K562 (cell line): ENCODE results near the gene PNPLA2. TPM values are rescaled to one million over a fixed set of nuclear protein-coding genes. Genes with fewer than 3 reads are reported as not detected.

Source experiments
- HBP1 ChIP-seq: fragments of 450-650 bp; formaldehyde crosslinking; IDR thresholded peaks from 2 replicates; pipeline ENCODE4 v1.4.0; 2022; ENCODE audit warnings: missing genetic modification characterization
- KDM5B ChIP-seq: fragments of 200-600 bp; sonication (generic); IDR thresholded peaks from 2 replicates; pipeline ENCODE4 v1.6.1; 2012; ENCODE audit warnings: low read depth, mild to moderate bottlenecking, moderate library complexity, low read length, control low read depth, inconsistent platforms; ENCODE audit not compliant: insufficient replicate concordance
- NKRF ChIP-seq: fragments of 450-650 bp; IDR thresholded peaks from 2 replicates; pipeline ENCODE4 v1.6.1; 2016; ENCODE audit warnings: borderline replicate concordance
- NONO ChIP-seq, 2 experiments: fragments of 200-400 bp in 1 of 2; fragments of 450-650 bp in 1 of 2; formaldehyde crosslinking in 1 of 2; IDR thresholded peaks; 2 replicates each; pipeline ENCODE4 v1.6.1; 2017; ENCODE audit warnings: low read depth in 2 of 2, mild to moderate bottlenecking in 2 of 2, moderate library complexity in 2 of 2, low read length in 1 of 2
- NR2C1 ChIP-seq, 2 experiments: fragments of 450-650 bp; IDR thresholded peaks; 2 replicates each; pipeline ENCODE4 v1.6.1; 2017; ENCODE audit warnings: mild to moderate bottlenecking in 2 of 2, antibody characterized with exemption in 1 of 2, inconsistent platforms in 1 of 2, missing compliant biosample characterization in 1 of 2, missing genetic modification characterization in 1 of 2
- SFPQ ChIP-seq: fragments of 200-400 bp; formaldehyde crosslinking; IDR thresholded peaks from 2 replicates; pipeline ENCODE4 v1.6.1; 2017; ENCODE audit warnings: mild to moderate bottlenecking, low read depth, low read length, moderate library complexity
- TEAD4 ChIP-seq, 2 experiments: sonication (generic) in 1 of 2; formaldehyde crosslinking in 1 of 2; IDR thresholded peaks; 2 replicates each; pipeline versions ENCODE4 v1.6.1 to v1.8.0; 2012 to 2022; ENCODE audit warnings: borderline replicate concordance in 1 of 2, inconsistent platforms in 1 of 2, low read length in 1 of 2, mild to moderate bottlenecking in 1 of 2, missing genetic modification reagents in 1 of 2
- ZNF280A ChIP-seq: fragments of 450-650 bp; IDR thresholded peaks from 2 replicates; pipeline ENCODE4 v1.6.1; 2018; ENCODE audit warnings: mild to moderate bottlenecking, low read depth; ENCODE audit not compliant: partially characterized antibody
- polyA plus RNA-seq, 8 experiments: library from polyadenylated mRNA; depleted of rRNA in 4 of 8; stranded (reverse) in 5 of 8; unstranded in 3 of 8; fragments of >200 nt; fragmentation: Nextera tagmentation in 2 of 8; fragmentation: Illumina TruSeq in 1 of 8; extraction: Ambion mirVana in 2 of 8; extraction: Trizol in 1 of 8; gene quantifications; 2 replicates each; pipeline versions ENCODE4 v1.2.1 to v1.2.3, GENCODE V29; 2011 to 2014; ENCODE audit warnings: inconsistent platforms in 1 of 8, missing spikeins in 1 of 8
- total RNA-seq, 7 experiments: library from RNA; depleted of rRNA in 6 of 7; stranded (reverse); fragments of >200 nt in 6 of 7; fragmentation: Illumina TruSeq in 2 of 7; extraction: Trizol in 2 of 7; gene quantifications; 2 replicates each; pipeline versions ENCODE4 v1.2.1 to v1.2.3, GENCODE V29; 2011 to 2021; ENCODE audit warnings: low replicate concordance in 1 of 7

Gene PNPLA2
- total and polyA plus RNA-seq, 9 of the 15 experiments (the other 6 are each of a cell fraction or from before 2014, with no cell fraction given), result 0.39 to 87.1 (median 8.4) TPM

GRCh38 chr11:842370-843002, 23.8 kb downstream of the PNPLA2 start, which contains the start of the genes POLR2L and TSPAN4 (continued):
- TF ChIP-seq ZNF280A (no peak), TEAD4 (IDR thresholded peaks at IDR 0.05; ENCODE audit: low read length) (no peak), TEAD4 (CRISPR knock-in tag; IDR thresholded peaks at IDR 0.05; ENCODE audit: borderline replicate concordance) (no peak), KDM5B (peak; percentile 99), HBP1 (no peak), NONO (IDR thresholded peaks at IDR 0.05; ENCODE audit: low read depth in 2 of 2, low read length in 1 of 2) (peak; percentile 92 to 100), SFPQ (no peak), NR2C1 (IDR thresholded peaks at IDR 0.05) (no peak), NR2C1 (tag; IDR thresholded peaks at IDR 0.05) (no peak), NKRF (no peak)
